ENCODE results near the gene LAMTOR2.
A peak's percentile ranks its signal among the peaks of the same experiment; 100 is the strongest.

The LAMTOR2 gene

GRCh38 chr1:156045076-156045475 lies 9.5 kb upstream of the LAMTOR2 start:
- no peaks in the 10 kb centered on the region for H3K9me3 ChIP-seq
- no peak overlapping the region for H3K27ac ChIP-seq
- no peak for TF ChIP-seq CTCF (IDR thresholded peaks at IDR 0.05)
- H3K4me1 ChIP-seq = no peaks in the 10 kb centered on the region
- H3K4me3 ChIP-seq = no peak overlapping the region
- H3K27me3 ChIP-seq = no peaks in the 10 kb centered on the region
- peaks cover 38 to 86% (median 65%) of the 10 kb centered on the region in 3 donors for H3K36me3 ChIP-seq
- intact Hi-C loops (cut with DNase I; ENCODE audit: low total_unique reads) = no loop called here
- no peak for DNase-seq

GRCh38 chr1:156048663-156049258 lies 5.8 kb upstream of the LAMTOR2 start:
- Histone ChIP-seq H3K36me3 (peaks cover 11 to 65% (median 35%) of the 10 kb centered on the region in 3 donors), H3K27me3 (no peaks in the 10 kb centered on the region), H3K4me3 (no peak overlapping the region), H3K9me3 (no peaks in the 10 kb centered on the region), H3K27ac (no peak overlapping the region), H3K4me1 (peaks cover 0 to 18% (median 6%) of the 10 kb centered on the region in 4 donors)
- no peak for DNase-seq
- TF ChIP-seq CTCF (IDR thresholded peaks at IDR 0.05) = no peak
- intact Hi-C loops (cut with DNase I; ENCODE audit: low total_unique reads) = no loop called here

GRCh38 chr1:156050376-156050775 lies 4.2 kb upstream of the LAMTOR2 start:
- no peak for DNase-seq
- Histone ChIP-seq H3K4me1 (peaks cover 0 to 21% (median 9%) of the 10 kb centered on the region in 4 donors), H3K27me3 (no peaks in the 10 kb centered on the region), H3K36me3 (peaks cover 9 to 50% (median 21%) of the 10 kb centered on the region in 3 donors), H3K4me3 (no peak overlapping the region), H3K9me3 (no peaks in the 10 kb centered on the region), H3K27ac (no peak overlapping the region)
- intact Hi-C loops (cut with DNase I; ENCODE audit: low total_unique reads) = no loop called here
- no peak for TF ChIP-seq CTCF (IDR thresholded peaks at IDR 0.05)

- H3K27ac ChIP-seq = no peak overlapping the region
- H3K27me3 ChIP-seq = no peaks in the 10 kb centered on the region
- H3K4me3 ChIP-seq = no peak overlapping the region
- H3K36me3 ChIP-seq = peaks cover 5 to 42% (median 21%) of the 10 kb centered on the region in 3 donors
- intact Hi-C loops (cut with DNase I; ENCODE audit: low total_unique reads) = no loop called here
- H3K4me1 ChIP-seq = peaks cover 0 to 29% (median 16%) of the 10 kb centered on the region in 4 donors
- H3K9me3 ChIP-seq = no peaks in the 10 kb centered on the region
- TF ChIP-seq CTCF (IDR thresholded peaks at IDR 0.05) = no peak
- DNase-seq = no peak
Measured at GRCh38 chr1:156051011-156051725, 3.4 kb upstream of the LAMTOR2 start.

GRCh38 chr1:156052862-156053767 lies 1.5 kb upstream of the LAMTOR2 start:
- Histone ChIP-seq H3K36me3 (peaks cover 0 to 43% (median 23%) of the 10 kb centered on the region in 3 donors), H3K4me3 (peak overlapping the region; percentile 72 to 88), H3K9me3 (no peaks in the 10 kb centered on the region), H3K4me1 (peaks cover 0 to 35% (median 20%) of the 10 kb centered on the region in 4 donors), H3K27ac (peak overlapping the region; percentile 84 to 96), H3K27me3 (no peaks in the 10 kb centered on the region)
- intact Hi-C loops (cut with DNase I; ENCODE audit: low total_unique reads) = no loop called here
- TF ChIP-seq CTCF (IDR thresholded peaks at IDR 0.05) = no peak
- DNase-seq = peak; percentile 48 to 77
